Astrocyte of the spinal cord (primary cell): Measurements from ENCODE around the gene GRIA2.
"Not testable (repeated sequence)": the region's sequence is repeated elsewhere in the genome, so short reads cannot be mapped to it uniquely, and the experiment has no call there.

Source experiments
- DNase-seq: peaks from one replicate; pipeline ENCODE4 v3.0.0; 2011; ENCODE audit warnings: low read depth, low spot score
- H3K4me3 ChIP-seq: 2 replicates; pipeline ENCODE4 v1.5.1; 2011; ENCODE audit warnings: low read depth, mild to moderate bottlenecking, low read length, moderate library complexity
- in situ Hi-C: cut with HindIII; loops from 2 replicates; pipeline ENCODE4 v1.10.0; 2017; ENCODE audit warnings: low sequenced_read_pairs
- TF ChIP-seq, protein P1 (sequence below): IDR thresholded peaks from 2 replicates; pipeline ENCODE4 v1.5.1; 2012; ENCODE audit warnings: low read depth, mild to moderate bottlenecking, low read length, inconsistent platforms

Gene GRIA2

DNA sequence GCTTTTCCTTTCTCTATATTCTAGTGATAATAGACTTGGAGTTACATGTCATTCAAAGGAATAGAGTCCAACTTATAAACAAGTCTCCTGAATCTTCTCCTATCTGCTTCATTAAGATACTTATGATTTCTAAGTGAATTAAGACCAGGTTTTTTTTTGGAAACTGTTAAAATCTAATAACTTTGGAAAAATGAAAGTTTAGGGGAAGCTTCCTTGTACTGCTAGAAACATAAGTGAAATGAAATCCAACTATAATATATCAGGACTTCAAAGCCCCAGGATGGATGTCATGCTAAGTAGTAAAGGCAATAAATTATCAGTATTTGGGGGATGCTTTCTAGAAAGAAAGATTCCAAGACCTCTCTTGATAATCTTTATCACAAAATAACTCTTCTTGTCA is 24.8 kb downstream of the GRIA2 start:
- in situ Hi-C loops, result no loop called here
- no peak for DNase-seq
- no peak overlapping the region for H3K4me3 ChIP-seq
- TF ChIP-seq, protein P1, sequence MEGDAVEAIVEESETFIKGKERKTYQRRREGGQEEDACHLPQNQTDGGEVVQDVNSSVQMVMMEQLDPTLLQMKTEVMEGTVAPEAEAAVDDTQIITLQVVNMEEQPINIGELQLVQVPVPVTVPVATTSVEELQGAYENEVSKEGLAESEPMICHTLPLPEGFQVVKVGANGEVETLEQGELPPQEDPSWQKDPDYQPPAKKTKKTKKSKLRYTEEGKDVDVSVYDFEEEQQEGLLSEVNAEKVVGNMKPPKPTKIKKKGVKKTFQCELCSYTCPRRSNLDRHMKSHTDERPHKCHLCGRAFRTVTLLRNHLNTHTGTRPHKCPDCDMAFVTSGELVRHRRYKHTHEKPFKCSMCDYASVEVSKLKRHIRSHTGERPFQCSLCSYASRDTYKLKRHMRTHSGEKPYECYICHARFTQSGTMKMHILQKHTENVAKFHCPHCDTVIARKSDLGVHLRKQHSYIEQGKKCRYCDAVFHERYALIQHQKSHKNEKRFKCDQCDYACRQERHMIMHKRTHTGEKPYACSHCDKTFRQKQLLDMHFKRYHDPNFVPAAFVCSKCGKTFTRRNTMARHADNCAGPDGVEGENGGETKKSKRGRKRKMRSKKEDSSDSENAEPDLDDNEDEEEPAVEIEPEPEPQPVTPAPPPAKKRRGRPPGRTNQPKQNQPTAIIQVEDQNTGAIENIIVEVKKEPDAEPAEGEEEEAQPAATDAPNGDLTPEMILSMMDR, result no peak

DNA sequence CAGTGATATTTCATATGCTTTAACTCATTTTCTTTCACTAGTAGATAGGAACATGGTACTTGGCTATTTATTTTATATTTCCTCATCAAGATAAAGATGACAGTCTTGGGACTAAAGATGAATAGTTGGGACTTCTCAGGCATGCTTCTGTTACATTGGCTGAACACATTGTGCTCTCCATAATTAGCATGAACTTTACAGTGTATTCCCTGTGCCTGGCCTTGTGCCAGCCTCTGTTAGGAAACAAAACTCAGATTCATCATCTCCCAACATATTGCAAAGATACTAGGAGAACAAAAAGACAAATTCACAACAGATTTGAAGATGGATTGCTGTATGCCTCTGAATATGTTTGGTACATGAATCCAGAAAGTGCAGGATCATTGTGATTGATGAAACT is 26.4 kb downstream of the GRIA2 start:
- TF ChIP-seq, protein P1, result no peak
- in situ Hi-C loops, result no loop called here
- no peak overlapping the region for H3K4me3 ChIP-seq
- DNase-seq, result no peak

DNA sequence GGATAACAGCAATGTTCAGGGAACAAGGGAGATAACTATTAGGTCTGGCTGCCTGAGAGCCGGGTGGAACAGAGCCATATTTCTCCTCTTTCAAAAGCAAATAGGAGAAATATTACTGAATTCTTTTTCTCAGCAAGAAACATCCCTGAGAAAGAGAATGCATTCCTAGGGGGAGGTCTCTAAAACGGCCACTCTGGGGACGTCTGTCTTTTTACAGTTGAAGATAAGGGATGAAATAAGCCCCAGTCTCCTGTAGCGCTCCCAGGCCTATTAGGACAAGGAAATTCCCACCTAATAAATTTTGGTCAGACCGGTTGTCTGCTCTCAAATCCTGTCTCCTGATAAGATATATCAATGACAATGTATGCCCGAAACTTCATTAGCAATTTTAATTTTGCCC is 37.6 kb downstream of the GRIA2 start:
- in situ Hi-C loops, DNase-seq, H3K4me3 ChIP-seq: not testable (repeated sequence)

DNA sequence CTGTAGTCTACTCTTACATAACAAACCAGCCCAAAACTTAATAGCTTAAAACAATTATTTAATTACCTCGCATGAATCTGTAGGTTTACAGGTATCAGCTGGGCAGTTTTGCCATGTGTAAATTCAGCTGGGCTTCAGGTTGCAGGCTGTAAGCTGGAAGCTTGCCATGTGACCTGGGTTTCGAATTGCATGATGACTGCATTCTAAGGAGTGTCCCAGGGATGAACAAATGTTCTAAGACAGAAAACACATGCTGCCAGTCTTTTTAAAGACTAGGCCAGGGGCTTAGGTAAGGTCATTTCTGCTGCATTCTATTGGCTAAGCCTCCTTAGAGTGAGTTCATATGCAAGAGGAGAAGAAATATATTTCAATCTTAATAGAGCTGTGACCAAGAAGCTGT is 44.8 kb downstream of the GRIA2 start:
- peak; percentile 44 for DNase-seq
- TF ChIP-seq, protein P1, result no peak
- H3K4me3 ChIP-seq, result no peak overlapping the region
- in situ Hi-C loops, result no loop called here

DNA sequence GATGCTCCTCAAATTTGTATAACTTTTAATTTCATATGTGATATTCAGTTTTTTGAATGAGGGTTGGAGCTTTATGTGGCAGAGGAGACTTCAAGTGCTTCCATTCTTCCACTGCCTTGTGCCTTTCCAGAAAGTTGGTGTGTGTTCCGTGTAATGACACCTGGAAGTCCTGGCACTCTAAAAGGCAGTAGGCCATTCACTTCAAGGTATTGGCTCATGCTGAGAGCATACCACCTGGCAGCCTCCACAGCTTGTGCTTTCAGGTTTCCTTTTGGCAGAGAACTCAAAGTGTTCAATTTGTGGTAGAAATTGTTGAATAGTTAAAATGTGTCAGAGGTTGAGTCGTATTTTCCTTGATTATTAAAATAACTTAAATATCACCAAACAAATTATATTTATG is 49.6 kb downstream of the GRIA2 start:
- TF ChIP-seq, protein P1, result no peak
- in situ Hi-C loops, result no loop called here
- DNase-seq, result peak; percentile 2
- H3K4me3 ChIP-seq, result no peak overlapping the region

DNA sequence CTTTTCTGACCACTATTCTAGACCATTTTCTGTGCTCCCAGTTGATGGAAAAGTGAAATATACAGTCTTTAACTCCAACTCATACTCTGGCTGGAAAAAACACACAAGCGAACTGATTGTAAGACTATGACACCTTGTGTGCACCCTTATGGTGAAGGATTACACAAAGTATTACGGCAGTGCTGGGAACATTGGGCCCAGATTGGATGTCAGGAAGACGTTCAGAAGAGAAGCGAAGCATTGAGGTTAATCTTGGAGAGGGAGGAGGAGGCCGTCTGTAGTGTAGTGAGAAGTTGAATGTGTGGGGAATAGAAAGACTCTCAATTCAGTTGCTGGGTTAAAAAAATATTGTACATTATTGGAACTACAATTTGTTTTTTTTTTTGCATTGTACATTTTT is 50.0 kb downstream of the GRIA2 start:
- in situ Hi-C loops, result no loop called here
- no peak overlapping the region for H3K4me3 ChIP-seq
- DNase-seq, result no peak
- TF ChIP-seq, protein P1, result no peak

DNA sequence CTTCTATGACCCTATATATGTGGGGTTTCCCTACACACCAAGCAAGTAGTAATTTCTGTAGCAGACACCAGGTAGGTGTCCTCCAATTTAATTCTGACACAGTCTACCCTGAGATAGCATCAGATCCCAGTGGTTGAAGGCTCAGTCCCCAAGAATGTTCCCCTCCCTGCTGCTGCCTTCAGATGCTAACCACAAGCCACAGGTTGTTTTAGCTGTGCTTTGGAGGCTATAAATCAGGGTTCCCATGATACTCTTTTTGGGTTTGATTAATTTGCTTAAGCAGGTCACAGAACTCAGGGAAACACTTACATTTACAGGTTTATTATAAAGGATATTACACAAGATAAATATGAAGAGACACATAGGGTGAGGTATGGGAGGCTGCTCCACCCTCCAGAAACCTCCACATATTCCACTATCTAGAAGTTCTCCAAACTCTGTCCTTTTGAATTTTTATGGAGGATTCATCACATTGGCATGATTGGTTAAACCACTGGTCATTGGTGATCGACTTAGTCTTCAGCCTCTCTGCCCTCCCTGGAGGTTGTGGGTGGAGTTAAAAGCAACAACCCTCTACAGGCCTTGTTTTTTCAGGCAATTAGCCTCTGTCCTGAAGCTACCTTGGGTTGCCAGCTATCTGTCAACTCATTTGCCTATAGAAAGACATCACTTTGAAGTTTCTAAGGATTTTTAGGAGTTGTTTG is 50.8 kb downstream of the GRIA2 start:
- DNase-seq, result peak; percentile 70
- no peak overlapping the region for H3K4me3 ChIP-seq
- TF ChIP-seq, protein P1, result no peak
- in situ Hi-C loops, result no loop called here
